GM18520 (cell line): ENCODE results near the gene LIN54.
A peak's percentile ranks its signal among the peaks of the same experiment; 100 is the strongest.
"Not testable (repeated sequence)": the region's sequence is repeated elsewhere in the genome, so short reads cannot be mapped to it uniquely, and the experiment has no call there.

Experiments
- ATAC-seq: cut with Tn5 transposase; IDR thresholded peaks from one replicate; pipeline ENCODE4 v1.9.1; 2021; ENCODE audit not compliant: unreplicated experiment

LIN54 gene

DNA sequence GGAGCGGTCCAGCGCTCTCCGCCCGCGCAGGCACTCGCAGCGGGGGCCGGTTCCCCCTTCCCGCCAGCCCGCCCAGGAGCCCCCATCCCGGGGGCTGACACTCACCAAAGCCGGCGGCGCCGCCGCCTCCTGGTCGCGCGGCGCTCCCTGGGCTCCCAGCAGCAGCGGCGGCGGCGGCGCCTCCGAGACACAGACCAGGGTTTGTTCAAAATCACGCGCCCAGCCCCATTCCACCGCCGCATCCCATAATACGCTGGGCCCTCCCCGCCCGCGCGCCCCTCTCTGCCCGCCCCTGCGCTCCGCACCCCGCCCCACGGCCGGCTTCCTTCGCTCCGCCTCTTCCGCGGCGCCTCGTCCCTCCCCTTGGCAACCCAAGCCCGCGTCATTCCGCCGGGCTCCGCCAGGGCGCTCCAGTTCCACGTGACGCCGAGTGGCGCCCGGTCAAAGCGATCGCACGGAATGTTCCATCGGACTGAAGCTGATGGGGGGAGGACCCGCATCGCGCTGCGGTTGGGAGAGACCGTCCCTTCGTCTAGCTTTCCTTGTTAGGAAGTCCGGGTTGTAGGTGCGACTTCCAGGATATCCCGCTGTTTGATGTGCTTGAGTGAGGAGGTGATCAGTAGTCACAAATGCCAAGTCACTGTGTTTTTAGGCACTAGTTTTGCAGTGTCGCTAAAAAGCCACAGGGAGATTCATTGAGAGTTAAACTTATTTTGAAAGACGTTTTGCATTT, 2.2 kb upstream of the LIN54 start:
- ATAC-seq, result peak; percentile 80

DNA sequence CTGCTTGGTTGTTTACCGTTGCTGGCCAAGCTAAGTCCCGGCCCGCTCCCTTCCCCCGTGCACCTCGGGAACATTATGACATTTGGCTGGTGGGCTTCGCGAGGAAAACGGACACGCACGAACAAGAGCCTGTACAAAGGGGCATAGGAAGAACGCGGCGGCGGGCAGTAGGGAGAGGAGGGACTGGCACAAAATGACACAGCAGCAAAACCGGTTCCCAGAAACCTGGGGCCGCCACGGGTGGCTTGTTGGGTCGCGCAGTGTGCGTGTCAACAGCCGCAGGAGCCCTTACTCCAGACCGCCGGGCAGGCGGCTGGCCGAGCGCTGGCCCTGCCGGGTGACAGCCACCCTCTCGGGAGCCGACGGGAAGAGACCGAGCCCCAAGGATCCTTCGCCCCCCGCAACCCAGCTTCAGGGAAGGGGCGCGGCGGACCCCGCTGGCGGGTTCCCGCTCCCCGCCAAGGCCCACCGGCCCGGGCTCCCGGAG, 1.6 kb upstream of the LIN54 start:
- ATAC-seq, result peak; percentile 4

DNA sequence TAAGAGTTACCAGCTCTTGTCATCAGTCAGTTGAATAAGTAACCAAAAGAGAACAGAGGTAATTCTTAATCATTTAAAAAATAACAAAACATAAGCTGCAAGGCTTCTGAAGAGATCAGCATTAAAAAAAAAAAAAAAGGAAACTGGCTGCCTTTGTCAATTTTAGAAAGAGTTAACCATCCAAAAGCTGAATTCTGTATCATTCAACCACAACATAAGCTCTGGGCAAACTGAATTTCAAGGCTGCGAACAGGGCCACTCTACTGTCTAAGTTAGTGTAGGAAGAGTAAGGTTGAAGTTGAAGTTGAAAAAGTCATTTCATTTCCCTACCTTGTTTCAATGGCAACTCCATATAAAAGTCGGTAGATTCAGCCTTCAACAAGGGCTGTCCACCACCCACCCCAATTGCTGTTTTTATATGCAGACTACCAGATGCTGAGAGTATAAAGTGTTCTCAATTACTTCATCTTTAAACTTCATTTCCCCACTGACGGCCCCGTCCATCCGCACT, 1.1 kb upstream of the LIN54 start:
- ATAC-seq, result no peak

DNA sequence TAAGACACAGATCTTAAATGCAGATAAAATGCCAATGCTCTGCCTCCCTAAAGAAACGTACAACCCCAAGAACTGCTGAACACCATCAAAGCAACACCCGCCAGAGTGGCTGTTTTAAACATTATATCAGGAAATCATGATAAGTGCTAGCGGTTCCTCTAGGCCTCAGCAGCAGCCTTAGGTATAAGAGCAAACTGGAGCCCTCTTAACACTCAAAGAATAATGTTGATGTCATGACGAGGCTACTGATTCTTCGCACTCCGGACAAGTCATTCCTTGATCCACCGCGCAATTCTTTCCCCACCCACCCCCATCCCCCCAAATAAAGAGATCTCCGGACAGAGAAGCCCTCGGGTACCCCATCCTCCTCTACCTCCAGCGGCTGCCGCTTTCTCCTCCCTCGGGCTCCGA, 507 bp downstream of the LIN54 start:
- no peak for ATAC-seq

DNA sequence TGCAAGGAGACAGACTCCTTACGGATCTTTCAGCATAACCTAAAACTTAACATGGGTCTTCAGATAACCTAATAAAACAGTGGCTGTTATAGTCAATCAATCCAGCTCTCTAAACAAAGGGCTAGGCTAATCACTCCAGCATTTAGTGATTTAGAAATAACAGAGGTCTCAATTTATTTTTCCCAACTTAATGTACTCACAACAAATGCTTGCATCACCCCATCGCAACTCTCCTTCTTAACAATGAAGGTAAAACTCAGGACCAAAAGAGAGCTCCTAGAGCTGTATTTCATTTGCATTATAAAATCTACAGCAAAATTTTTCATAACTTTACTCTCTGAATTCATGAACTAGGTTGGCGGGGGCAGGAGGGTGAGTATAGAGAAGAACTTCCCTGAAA, 1.1 kb downstream of the LIN54 start:
- ATAC-seq, result no peak

DNA sequence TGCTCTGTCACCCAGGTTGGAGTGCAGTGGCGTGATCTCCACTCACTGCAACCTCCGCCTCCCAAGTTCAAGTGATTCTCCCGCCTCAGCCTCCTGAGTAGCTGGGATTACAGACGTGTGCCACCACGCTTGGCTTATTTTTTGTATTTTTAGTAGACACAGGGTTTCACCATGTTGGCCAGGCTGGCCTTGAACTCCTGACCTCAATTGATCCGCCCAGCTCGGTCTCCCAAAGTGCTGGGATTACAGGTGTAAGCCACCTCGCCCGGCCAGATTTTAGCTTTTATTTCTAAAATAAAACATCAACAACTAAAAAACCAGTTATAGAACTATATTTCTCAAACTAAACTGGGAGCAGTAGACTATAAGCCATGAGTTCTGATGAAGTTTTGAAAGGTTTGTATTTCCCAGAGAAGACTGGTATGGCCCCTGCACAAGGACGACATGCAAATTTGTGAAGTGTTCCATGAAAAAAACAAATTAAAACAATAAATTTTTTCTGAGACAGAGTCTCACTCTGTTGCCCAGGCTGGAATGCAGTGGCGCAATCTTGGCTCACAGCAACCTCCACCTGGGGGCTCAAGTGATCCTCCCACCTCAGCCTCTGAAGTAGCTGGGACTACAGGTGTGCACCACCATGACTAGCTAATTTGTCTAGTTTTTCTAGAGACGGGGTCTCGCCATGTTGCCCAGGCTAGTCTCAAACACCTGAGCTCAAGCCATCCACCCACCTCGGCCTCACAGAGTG, 7.4 kb downstream of the LIN54 start:
- ATAC-seq, result not testable (repeated sequence)

DNA sequence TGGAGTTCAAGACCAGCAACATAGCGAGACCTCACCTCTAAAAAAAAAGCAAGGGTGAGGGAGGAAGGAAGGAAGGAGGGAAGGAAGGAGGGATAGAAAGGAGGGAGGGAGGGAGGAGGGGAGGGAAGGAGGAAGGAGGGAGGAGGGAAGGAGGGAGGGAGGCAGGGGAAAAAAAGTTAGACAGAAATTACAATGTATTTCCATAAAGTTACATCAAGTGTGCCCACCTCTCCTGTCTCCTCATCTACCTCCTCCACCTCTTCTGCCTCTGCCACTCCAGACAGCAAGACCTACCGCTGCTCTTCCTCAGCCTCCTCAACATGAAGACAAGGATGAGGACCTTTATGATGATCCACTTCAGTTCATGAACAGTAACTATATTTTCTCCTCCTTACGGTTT, 8.3 kb downstream of the LIN54 start:
- no peak for ATAC-seq

DNA sequence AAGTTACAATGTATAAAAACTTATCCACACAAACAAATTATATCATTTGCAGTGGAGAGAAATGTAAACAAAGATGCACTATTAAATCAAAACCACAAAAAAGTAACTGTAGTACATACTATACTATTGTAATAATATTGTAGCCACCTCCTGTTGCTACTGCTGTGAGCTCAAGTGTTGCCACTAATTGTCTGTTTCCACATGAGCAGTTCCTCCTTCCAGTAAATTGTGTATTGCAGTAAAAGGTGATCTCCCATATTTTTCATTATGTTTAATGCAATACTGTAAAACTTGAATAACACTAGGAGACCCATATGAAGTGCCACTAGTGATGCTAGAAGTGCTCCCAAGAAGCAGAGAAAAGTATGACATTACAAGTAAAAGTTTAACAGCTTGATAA, 11.7 kb downstream of the LIN54 start:
- no peak for ATAC-seq

DNA sequence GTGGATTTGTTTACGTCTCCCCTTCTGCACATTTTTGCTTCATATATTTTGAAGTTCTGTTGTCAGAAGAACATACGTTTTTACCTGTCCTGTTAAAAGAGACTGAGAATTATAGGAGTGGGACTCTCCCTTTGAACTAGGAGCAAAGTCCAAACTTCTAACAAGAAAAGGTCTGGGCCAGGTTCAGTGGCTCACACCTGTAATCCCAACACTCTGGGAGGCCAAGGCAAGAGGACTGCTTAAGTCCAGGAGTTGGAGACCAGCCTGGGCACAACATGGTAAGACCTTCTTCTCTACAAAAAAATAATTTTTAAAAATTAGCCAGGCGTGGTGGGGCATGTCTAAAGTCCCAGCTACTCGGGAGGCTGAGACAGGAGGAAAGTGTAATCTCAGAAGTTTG, 15.8 kb downstream of the LIN54 start:
- ATAC-seq, result no peak

DNA sequence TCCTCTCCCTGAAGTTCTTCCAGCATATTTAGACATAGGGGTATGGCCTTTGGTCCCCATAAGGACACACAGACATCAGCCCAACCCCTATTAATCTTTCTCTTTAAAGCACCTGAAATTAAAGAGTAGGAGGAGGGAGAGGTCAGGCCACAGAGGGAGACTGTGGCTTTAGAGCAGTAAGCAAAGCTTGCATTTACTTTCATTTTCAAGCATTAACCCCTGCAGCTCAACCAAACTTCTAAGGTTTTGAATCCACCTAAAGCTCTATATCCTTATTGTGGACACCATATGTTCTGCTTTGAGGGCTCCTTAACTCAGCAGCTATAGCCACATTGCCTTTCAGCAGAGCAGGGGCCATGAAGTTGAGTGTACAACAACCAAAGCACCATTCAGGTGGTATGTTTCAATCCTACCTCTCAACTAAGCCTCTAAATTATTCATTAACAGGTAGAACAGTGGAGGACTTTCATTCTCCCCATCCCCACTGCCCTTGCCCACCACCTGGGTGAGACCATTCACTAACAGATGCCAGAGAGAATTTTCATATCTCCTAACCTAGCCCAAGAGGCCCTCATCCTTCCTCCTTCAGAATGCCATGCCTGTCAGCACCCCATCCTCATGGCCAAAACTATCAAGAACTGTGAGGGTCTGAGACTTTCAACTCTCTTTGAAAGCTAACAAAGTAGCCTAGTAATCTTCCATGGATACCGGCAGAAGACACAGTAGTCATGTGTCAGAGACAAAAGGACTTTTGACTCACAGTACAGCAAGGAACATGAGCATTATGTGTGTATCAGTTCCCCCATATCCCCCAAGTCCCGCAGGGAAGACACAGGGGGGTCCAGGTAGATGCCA, 20.8 kb downstream of the LIN54 start:
- ATAC-seq, result peak; percentile 74

DNA sequence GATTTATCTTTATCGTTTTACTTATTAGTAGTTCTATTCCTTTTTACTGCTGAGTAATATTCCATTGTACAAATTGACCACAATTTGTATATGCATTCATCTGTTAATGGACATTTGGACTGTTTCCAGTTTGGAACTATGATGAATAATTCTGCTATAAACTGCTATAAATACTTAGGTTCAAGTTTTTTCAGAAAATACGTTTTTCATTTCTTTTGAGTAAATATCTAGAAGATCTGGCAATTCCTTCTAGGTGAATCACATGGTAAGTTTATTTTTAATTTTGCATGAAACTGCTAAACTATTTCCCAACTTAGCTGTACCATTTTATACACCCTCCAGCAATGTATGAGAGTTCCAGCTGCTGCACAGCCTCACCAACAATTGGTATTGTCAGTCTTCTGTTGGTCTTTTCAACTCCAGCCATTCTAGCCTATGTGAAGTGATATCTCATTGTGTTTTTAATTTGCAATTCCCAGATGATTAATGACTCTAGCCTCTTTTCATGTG, 22.2 kb downstream of the LIN54 start:
- no peak for ATAC-seq

DNA sequence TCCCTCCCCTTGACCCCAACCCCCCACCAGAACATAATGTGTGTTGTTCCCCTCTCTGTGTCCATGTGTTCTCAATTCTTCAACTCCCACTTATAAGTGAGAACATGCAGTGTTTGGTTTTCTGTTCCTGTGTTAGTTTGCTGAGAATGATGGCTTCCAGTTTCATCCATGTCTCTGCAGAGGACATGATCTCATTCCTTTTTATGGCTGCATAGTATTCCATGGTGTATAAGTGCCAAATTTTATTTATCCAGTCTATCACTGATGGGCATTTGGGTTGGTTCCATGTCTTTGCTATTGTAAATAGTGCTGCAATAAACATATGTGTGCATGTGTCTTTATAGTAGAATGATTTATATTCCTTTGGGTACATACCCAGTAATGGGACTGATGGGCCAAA, 23.1 kb downstream of the LIN54 start:
- not testable (repeated sequence) for ATAC-seq

DNA sequence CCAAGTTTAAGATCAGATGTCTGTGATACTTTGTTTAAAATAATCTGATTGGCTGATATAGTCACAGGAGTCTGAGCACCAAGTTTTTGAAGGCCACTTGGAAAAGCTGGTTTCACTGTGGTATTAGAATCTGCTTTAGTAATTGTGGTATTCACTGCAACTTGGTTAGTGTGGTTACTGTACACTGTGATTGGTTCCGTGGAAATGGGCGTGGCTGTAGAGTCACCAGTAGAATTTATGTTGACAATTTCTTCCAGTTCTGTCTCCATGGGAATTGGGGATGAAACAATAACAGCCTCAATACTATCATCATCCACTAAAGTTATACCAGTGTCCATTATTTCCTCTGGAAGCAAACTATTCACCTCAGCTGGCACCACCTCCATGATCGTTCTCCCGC, 26.2 kb downstream of the LIN54 start:
- no peak for ATAC-seq

DNA sequence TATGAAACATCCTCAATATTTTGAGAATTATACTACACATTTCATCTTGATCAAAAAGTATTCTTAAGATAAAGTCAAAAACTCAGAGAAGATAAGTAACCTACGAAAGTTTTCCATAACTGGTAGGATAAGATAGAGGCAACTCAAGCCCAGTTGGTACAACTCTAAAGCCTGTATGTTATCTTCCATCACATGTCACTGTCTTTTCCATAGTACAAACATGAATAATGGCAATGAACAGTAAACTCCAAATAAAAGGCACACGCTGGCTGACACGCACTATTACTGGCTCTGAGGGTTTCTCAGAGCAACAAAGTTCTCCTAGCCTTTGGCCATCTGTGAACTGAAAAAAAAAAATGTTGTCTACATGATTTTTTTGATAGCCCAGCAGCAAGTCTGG, 27.2 kb downstream of the LIN54 start:
- ATAC-seq, result no peak

DNA sequence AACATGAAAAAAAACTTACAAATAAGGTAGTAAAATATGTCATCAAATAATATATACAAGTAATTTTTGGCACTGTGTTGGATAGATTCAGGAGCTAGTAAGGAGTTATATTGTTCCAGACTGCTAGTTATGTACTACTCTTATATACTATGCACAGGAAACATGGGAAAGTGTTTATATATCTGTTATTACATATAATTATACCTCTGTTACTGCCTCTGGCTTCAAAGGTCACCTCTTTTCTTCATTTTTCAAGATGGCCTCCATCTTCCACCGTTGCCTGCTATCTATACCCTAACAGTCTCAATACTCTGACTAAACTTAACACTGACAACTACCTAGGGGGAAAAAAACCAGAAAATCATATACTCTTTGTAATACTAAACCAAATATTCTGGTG, 29.5 kb downstream of the LIN54 start:
- ATAC-seq, result no peak

DNA sequence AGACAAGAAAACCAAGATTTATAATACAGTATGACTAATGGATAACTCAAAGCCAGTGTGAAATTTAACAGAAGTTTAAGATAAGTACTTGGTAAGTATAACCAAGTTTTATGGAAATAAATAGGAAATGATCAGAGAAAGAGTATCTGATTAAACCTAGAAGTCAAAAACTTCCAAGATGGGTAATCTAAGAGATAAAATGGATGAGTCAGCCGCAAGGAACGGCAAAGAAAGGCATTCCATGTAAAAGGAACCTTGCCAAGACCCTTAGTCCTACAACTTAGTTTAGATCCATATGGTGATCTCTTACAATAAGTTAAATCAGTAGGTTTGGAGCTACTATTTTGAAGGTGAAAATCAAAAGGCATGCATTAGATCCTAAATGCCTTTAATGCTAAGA, 34.8 kb downstream of the LIN54 start:
- no peak for ATAC-seq

DNA sequence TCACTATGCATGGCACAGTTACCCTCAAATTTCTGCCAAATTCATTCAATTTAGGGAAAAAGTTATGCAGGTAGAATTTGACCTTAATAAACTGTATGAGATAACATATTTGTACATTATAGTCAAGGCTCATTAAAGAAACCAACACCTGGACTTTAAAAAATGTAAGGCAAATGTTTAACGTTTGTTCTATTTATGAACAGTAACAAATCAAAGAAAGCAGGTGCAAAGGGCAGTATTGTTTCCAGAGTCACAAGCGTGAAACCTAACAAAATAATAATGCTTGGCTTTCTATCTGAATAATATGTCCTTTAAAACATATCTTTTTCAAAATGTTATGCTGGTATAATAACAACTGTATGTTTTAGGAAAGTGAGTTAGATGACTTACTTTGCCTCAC, 41.2 kb downstream of the LIN54 start:
- no peak for ATAC-seq

DNA sequence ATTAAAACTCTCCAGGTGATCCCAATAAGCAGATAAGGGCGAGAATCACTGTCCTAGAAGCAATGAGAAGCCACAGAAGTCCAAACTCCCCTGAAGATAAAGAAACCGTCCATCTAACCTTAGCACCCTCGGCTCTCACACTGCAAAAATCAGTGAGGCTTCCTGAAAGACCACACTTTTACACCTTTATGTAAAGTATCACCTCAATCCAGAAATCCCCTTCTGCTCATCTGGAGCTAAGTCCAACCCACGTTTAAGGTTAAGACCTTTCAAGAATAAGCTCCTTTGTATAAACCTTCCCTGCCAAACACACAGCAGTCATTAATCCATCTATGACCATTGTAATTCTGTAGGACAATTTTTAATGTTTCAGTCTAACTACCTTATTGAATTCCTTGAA, 41.7 kb downstream of the LIN54 start:
- no peak for ATAC-seq

DNA sequence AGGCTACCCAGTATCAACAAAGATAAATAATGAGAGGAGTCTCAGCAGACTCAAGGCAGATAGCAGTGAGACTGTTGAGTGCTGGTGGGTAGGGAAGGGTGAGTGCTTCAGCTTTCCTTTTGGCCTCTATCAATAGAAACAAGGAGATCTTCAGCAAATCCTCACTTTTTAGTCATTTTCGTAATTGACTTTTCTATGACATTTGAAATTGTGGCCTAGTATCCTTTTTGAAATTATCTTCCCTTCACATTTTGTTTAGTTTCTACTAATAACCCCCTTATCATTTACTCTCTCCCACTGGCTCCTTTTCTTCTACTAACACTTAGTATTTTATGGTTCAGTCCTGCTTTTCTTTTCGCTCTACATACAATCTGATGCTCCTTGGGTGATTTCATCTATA, 44.9 kb downstream of the LIN54 start:
- no peak for ATAC-seq

DNA sequence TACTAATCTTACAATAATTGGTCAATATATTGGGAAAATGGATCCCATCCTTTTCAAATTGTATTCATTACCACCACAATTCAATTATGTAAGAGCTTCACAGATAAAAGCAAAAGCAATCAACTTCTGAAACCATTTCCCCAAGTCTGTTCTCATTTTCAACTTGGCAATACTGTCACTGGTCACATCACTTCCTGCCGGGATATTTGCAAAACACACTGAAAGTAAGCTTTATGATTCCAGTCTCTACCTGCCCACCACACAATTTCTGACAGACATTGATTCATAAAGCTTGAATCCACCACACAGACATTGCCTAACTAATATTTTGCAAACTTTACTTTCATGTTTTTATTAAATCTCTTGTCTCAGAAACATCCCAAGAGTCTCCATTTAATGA, 53.6 kb downstream of the LIN54 start:
- ATAC-seq, result no peak

DNA sequence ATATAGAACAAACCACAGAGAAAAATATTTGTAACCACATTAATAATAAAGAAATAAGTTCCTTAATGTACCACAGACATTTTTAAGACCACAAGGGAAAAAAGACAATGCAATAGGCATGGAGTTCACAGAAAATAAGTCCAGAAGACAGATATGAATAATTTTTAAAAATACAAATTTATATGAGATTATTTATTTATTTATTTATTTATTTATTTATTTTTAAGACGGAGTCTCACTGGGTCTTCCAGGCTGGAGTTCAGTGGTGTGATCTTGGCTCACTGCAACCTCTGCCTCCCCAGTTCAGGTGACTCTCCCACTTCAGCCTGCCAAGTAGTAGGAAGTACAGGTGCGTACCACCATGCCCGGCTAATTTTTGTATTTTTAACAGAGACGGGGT, 56.4 kb downstream of the LIN54 start:
- ATAC-seq, result no peak
